Measurements from ENCODE around the gene ANKIB1.

The ANKIB1 gene, protein sequence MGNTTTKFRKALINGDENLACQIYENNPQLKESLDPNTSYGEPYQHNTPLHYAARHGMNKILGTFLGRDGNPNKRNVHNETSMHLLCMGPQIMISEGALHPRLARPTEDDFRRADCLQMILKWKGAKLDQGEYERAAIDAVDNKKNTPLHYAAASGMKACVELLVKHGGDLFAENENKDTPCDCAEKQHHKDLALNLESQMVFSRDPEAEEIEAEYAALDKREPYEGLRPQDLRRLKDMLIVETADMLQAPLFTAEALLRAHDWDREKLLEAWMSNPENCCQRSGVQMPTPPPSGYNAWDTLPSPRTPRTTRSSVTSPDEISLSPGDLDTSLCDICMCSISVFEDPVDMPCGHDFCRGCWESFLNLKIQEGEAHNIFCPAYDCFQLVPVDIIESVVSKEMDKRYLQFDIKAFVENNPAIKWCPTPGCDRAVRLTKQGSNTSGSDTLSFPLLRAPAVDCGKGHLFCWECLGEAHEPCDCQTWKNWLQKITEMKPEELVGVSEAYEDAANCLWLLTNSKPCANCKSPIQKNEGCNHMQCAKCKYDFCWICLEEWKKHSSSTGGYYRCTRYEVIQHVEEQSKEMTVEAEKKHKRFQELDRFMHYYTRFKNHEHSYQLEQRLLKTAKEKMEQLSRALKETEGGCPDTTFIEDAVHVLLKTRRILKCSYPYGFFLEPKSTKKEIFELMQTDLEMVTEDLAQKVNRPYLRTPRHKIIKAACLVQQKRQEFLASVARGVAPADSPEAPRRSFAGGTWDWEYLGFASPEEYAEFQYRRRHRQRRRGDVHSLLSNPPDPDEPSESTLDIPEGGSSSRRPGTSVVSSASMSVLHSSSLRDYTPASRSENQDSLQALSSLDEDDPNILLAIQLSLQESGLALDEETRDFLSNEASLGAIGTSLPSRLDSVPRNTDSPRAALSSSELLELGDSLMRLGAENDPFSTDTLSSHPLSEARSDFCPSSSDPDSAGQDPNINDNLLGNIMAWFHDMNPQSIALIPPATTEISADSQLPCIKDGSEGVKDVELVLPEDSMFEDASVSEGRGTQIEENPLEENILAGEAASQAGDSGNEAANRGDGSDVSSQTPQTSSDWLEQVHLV

DNA sequence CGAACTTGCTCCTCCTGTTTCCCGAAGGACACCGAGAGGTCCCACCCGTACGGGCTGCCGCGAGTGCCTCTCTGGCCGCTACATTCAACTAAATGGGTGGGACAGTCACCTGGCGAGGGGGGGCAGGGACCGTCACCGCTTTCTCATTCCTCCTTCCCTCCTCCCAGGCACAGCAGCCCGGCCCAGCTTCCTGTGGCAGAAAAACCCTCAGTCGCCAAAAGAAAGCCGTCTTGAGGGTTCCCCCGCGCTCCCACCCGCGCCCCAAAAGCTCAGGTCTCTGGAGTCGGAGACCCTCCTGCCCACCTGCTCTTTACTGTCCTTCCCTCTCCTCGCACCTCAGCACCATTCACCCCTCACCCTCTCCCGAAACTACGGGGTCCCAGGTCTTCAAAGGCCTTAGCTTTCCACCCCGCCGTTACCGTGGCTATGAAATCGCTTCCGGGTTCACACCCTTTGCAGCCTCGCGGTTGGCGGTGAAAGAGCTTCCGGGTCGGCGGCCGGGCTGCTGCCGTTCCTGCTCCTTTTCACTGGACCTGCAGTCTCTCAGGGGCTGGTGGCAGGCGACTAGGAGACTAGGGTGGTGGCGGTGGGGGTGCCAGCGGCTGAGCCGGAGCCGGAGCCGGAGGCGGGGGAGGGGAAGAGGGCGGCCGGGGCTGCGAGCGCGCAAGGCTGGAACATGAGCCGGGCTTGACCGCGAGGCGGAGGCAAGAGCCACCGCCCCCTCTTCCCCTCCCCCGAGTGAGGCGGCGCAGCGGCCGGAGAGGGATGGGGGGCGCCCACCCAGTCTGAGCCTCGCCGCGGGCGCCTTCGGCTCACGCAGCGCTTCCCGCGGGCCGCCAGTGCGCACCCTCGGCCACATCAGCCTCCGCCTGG is at the start of gene ANKIB1, which contains the start of gene KRIT1:
Gene ANKIB1, plus strand, starts transcription at position 488 of the 873 bp plus-strand sequence. CDS start 49,005 bp downstream, outside the sequence.
Gene KRIT1, minus strand, starts transcription at position 428 of the 873 bp plus-strand sequence. CDS start 3,779 bp downstream, outside the sequence.
- H3K9me3 Mint-ChIP-seq, result no peaks in the 10 kb centered on the region
- CTCF ChIA-PET, result interaction anchor here (1.3 to 2.3 kb wide), 2 partner anchors 201 to 203 kb away, joined by 3 to 9 read pairs; partner anchors contain the start of gene GATAD1
- H3K27ac Mint-ChIP-seq, result peak within 1 kb of the TSS; percentile 95
- peaks cover 13% of the 10 kb centered on the region for H3K36me3 Mint-ChIP-seq
- H3K4me1 Mint-ChIP-seq, result peaks cover 40% of the 10 kb centered on the region
- DNase-seq, result peak; percentile 93
- peak within 1 kb of the TSS; percentile 88 for H3K4me3 Mint-ChIP-seq
- no peaks in the 10 kb centered on the region for H3K27me3 Mint-ChIP-seq

DNA sequence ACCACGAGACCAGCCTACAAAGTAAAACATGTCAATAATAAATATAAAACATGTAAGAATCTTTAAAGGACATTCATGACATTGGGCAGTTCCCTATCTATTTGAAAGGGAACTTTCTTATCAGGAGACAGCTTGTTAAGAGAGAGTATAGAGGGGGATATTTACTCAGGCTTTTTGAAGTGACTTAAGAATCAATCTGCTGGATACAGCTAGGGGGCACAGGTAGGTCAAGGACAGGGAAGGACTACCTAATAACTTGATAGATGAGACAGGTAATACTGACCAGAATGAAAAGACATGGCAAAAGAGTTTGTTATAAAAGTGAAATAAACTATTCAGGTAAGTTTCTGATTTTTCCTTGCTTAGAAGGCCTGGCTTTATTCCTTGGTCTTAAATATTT is 45.0 kb upstream of the ANKIB1 start:
- DNase-seq, result no peak
- Mint-ChIP-seq H3K27me3 (no peaks in the 10 kb centered on the region), H3K36me3 (peaks cover 40% of the 10 kb centered on the region), H3K4me3 (no peak overlapping the region), H3K4me1 (peaks cover 6% of the 10 kb centered on the region), H3K27ac (no peak overlapping the region), H3K9me3 (no peaks in the 10 kb centered on the region)
- CTCF ChIA-PET, result interaction anchor here (1.3 kb wide), 1 partner anchor 114 kb away, joined by 3 read pairs; no protein-coding TSS in a partner anchor

DNA sequence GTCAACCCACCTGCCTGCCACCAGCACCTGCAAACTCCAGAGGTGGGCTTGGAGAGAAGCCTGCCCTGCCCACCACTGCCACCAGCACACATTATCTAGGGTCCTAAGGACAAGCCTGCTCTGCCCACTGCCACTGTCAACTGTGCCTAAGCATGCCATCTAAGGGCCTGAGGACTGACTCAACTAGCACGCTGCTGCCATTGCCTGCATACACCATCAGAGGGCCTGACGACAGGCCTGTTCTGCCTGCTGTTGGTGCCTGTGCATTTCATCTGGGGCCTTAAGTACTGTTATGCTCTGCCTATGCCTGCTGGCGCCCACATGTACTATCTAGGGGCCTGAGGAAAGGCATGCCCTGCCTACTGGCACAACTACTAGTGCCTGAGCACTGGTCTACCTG is 39.8 kb upstream of the ANKIB1 start:
- Mint-ChIP-seq H3K36me3 (peaks cover 65% of the 10 kb centered on the region), H3K27ac (no peak overlapping the region), H3K9me3 (peaks cover 19% of the 10 kb centered on the region), H3K27me3 (no peaks in the 10 kb centered on the region), H3K4me1 (peaks cover 17% of the 10 kb centered on the region), H3K4me3 (no peak overlapping the region)
- CTCF ChIA-PET, result interaction anchor here (0.6 kb wide), 1 partner anchor 219 kb away, joined by 3 read pairs; no protein-coding TSS in a partner anchor
- no peak for DNase-seq

DNA sequence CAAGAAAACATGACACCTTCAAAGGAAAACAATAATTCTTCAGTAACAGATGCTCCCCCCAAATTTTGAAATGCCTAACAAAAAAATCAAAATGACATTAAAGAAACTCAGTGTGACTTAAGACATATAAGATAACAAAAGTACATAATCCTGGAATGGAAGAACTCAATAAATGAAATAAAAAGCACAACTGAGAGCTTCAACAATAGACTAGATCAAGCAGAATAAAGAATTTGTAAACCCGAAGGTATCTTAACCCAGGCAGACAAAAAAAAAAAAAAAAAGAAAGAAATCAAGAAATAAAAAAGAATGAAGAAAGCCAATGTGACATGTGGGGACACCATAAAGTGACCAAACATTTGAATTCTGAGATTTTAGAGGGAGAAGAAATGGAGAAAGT is 39.1 kb upstream of the ANKIB1 start:
- no peak overlapping the region for H3K4me3 Mint-ChIP-seq
- DNase-seq, result no peak
- peaks cover 19% of the 10 kb centered on the region for H3K9me3 Mint-ChIP-seq
- no peak overlapping the region for H3K27ac Mint-ChIP-seq
- CTCF ChIA-PET, result interaction anchor here (0.6 kb wide), 1 partner anchor 220 kb away, joined by 3 read pairs; no protein-coding TSS in a partner anchor
- H3K4me1 Mint-ChIP-seq, result peaks cover 17% of the 10 kb centered on the region
- no peaks in the 10 kb centered on the region for H3K27me3 Mint-ChIP-seq
- peaks cover 67% of the 10 kb centered on the region for H3K36me3 Mint-ChIP-seq

DNA sequence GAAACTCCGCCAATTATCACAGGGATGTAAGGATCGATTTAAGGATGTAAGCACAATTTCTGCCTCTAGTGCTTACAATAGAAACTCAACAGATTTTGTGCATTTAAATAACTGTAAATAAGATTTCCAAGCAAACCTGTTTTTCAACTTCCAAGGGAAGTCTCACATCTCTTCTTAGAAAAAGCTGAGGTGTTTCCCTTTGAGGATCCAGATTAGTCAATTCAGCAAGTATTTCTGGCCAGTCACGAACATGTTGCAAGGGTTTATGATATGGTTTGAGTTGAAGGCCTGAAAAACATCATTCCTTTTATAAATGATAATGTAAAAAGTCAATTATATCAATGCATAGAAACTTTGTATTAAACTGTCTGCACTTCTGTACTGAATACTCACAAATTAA is 24.0 kb upstream of the ANKIB1 start:
- no peak overlapping the region for H3K4me3 Mint-ChIP-seq

DNA sequence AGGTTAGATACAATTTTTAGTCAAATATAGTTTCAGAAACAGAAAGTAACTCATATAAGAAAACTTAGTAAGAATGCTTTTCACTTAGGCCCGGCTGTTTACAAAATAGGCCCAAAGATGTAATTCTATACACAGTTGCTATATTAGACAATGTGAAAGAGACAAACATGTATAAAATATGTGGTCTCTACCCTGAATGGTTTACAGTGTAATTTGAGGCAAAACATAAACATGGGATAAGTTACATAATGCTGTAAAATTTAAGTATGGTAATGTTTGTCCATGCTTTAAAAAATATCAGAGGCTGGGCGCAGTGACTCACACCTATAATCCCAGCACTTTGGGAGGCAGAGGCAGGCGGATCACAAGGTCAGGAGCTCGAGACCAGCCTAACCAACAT is 18.8 kb upstream of the ANKIB1 start:
- Mint-ChIP-seq H3K27me3 (no peaks in the 10 kb centered on the region), H3K4me3 (no peak overlapping the region), H3K36me3 (peaks cover 48% of the 10 kb centered on the region), H3K9me3 (no peaks in the 10 kb centered on the region), H3K4me1 (no peaks in the 10 kb centered on the region), H3K27ac (no peak overlapping the region)
- CTCF ChIA-PET, result no interaction called here
- no peak for DNase-seq

More for the DNA sequence above, 24.0 kb upstream of the ANKIB1 start:
- H3K27me3 Mint-ChIP-seq, result no peaks in the 10 kb centered on the region
- H3K4me1 Mint-ChIP-seq, result no peaks in the 10 kb centered on the region
- H3K36me3 Mint-ChIP-seq, result peaks cover 51% of the 10 kb centered on the region
- no peaks in the 10 kb centered on the region for H3K9me3 Mint-ChIP-seq
- H3K27ac Mint-ChIP-seq, result no peak overlapping the region
- DNase-seq, result no peak
- CTCF ChIA-PET, result no interaction called here

DNA sequence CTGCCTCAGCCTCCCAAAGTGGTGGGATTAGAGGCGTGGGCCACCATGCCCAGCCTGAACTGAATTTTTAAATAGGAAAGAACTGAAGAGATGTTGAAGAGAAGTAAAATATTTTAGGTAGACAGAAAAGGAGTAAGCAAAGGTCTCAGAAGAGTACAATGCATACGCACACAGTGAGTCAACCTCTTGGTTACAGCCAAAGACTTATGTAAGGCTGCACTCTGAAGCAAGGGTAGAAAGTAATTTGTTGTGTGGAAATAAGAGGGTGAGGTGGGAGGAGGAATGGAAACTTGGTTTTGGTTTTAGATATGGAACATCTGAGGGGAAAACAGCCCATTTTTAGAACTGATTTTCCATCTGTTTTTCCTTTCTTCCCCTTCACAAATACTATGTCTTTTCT is 17.7 kb upstream of the ANKIB1 start:
- Mint-ChIP-seq H3K4me1 (no peaks in the 10 kb centered on the region), H3K27ac (no peak overlapping the region), H3K4me3 (no peak overlapping the region), H3K9me3 (no peaks in the 10 kb centered on the region), H3K36me3 (peaks cover 53% of the 10 kb centered on the region), H3K27me3 (no peaks in the 10 kb centered on the region)
- DNase-seq, result no peak
- CTCF ChIA-PET, result no interaction called here

DNA sequence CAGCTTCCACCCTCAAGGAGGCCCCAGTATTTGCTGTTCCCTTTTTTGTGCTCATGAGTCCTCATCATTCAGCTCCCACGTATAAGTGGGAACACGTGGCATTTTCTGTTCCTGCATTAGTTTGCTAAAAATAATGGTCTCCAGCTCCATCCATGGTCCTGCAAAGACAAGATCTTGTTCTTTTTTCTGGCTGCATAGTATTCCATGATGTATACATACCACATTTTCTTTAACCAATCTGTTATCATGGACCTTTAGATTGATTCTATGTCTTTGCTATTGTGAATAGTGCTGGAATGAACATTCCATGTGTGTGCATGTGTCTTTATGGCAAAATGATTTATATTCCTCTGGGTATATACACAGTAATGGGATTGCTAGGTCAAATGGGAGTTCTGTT is 17.0 kb upstream of the ANKIB1 start:
- no peak for DNase-seq
- Mint-ChIP-seq H3K4me3 (no peak overlapping the region), H3K9me3 (no peaks in the 10 kb centered on the region), H3K36me3 (peaks cover 54% of the 10 kb centered on the region), H3K27ac (no peak overlapping the region), H3K4me1 (no peaks in the 10 kb centered on the region), H3K27me3 (no peaks in the 10 kb centered on the region)
- CTCF ChIA-PET, result no interaction called here

DNA sequence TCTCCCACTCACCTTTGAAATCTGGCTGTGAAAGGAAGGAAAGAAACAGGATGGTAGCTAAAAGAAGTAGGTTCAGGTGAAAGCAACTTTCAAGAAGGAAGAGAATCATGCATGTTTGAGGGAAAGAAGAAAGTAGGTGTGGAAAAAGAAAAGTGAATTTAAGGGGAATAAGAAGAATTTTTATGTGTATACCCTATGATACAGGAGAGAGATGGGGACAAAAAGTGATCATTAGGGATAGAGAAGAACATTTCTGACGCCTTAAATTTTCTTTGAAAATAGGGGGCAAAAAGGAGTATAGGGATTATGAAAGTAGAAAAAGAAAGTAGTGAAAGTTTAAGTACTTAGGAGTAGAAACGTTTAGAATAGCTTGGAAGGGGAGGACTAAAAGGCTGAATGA is 15.2 kb upstream of the ANKIB1 start:
- Mint-ChIP-seq H3K27ac (no peak overlapping the region), H3K27me3 (no peaks in the 10 kb centered on the region), H3K36me3 (peaks cover 58% of the 10 kb centered on the region), H3K4me3 (no peak overlapping the region), H3K4me1 (no peaks in the 10 kb centered on the region), H3K9me3 (no peaks in the 10 kb centered on the region)
- CTCF ChIA-PET, result no interaction called here
- DNase-seq, result no peak

DNA sequence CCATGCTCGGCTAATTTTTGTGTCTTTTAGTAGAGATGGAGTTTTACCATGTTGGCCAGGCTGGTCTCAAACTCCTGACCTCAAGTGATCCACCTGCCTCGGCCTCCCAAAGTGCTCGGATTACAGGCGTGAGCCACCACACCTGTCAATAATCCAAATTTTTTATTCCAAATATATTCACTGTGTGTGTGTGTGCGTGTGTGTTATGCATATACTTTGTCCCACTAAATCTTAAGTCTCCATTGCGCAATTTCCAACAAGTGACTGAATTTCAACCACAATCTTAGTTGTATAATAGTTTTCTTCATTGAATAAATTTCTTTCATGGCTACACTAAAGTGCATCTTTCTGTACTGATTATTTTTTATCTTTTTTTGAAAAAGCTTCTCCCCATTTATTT is 2.8 kb upstream of the ANKIB1 start:
- H3K36me3 Mint-ChIP-seq, result peaks cover 12% of the 10 kb centered on the region

DNA sequence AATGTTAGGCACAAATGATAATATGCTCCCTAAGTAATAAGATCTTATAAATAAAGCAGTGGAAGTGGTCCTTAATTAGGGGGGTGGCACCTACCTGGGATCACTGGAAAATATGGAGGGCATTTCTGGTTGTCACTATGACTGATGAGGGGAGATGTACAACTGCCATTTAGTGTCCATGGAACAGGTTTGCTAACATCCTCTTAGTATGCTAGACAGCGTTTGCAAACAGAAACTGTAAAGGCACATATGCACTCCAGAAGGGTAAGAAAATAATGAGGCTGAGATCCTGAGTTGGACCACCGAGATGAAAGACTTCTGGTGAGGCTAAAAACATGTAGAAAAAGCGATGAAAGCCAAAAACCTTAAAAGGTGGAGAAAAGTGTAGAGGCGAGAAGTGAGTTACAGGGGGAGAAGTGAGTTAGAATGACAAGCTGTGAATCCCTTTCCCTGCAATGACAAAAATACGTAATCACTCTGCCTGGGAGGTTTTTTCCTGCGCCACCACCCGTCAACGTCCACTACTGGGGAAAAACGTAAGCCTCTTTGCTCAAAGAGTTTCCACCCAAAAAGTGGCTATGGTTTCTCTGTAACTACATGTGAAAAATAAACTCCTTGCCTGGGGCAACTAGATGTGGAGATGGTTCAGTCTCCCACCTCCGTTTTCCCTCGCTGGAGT is 827 bp upstream of the ANKIB1 start:
- Mint-ChIP-seq H3K4me1 (peaks cover 40% of the 10 kb centered on the region), H3K9me3 (no peaks in the 10 kb centered on the region), H3K27ac (peak overlapping the region; percentile 93), H3K4me3 (peak overlapping the region; percentile 88), H3K27me3 (no peaks in the 10 kb centered on the region), H3K36me3 (peaks cover 13% of the 10 kb centered on the region)
- DNase-seq, result no peak
- CTCF ChIA-PET, result interaction anchor here (1.3 kb wide), 1 partner anchor 204 kb away, joined by 3 read pairs; no protein-coding TSS in a partner anchor

More for the DNA sequence above, 2.8 kb upstream of the ANKIB1 start:
- no peak for DNase-seq
- H3K4me1 Mint-ChIP-seq, result peaks cover 33% of the 10 kb centered on the region
- no peaks in the 10 kb centered on the region for H3K9me3 Mint-ChIP-seq
- H3K27ac Mint-ChIP-seq, result no peak overlapping the region
- H3K27me3 Mint-ChIP-seq, result no peaks in the 10 kb centered on the region
- no peak overlapping the region for H3K4me3 Mint-ChIP-seq
- CTCF ChIA-PET, result no interaction called here

DNA sequence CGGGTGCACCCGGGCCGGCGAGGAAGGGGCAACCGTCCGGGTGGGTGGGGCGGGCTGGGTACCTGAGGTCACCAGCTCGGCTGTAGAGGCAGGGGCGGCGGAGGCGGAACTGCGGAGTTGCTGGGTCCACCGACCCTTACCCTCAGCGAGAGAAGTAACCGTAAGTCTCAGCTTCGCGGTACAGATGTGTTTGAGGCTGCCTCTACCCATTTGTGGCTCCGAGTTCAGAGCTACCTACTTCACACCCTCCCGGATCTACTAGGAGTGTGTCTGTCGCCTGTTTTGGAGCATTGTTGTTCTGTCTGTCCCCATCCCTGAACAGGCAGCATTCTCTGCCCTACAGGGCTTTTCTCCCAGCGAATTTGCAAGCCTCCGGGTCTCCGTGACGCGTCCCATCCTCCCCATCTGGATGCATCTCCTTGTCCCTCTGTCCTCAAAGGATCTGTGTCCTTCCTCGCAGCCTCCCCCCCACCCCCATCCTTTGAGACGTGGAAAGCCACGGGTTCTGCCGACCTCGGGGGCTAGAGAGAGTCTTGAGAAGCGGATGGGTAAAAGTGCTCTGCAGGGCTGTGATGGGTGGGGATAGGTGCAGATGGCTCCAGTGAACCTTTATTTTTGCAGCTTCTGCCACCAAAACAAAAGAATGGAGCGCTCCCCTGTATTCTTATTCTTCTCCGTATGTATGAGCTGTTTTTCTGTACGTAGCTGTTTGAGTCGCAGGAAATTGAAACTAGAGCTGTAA is 757 bp downstream of the ANKIB1 start:
- H3K27me3 Mint-ChIP-seq, result no peaks in the 10 kb centered on the region
- peaks cover 10% of the 10 kb centered on the region for H3K36me3 Mint-ChIP-seq
- H3K4me3 Mint-ChIP-seq, result peak overlapping the region; percentile 84
- peak; percentile 58 for DNase-seq
- H3K4me1 Mint-ChIP-seq, result peaks cover 40% of the 10 kb centered on the region
- peak overlapping the region; percentile 95 for H3K27ac Mint-ChIP-seq
- no peaks in the 10 kb centered on the region for H3K9me3 Mint-ChIP-seq
- CTCF ChIA-PET, result interaction anchor here (0.6 to 2.3 kb wide), 2 partner anchors 99 to 200 kb away, joined by 3 to 9 read pairs; partner anchors contain the start of gene GATAD1
